ENCODE results near the gene XYLT2. TPM values are rescaled to one million over a fixed set of nuclear protein-coding genes. Genes with fewer than 3 reads are reported as not detected.
"Not testable (repeated sequence)": the region's sequence is repeated elsewhere in the genome, so short reads cannot be mapped to it uniquely, and the experiment has no call there.

The XYLT2 gene
- total RNA-seq, 6 experiments from 2014 or later = 7.0 to 13.8 (median 9.4) TPM

- Histone ChIP-seq H3K4me1 (no peaks in the 10 kb centered on the region), H3K4me3 (no peak overlapping the region), H3K9me3 (no peaks in the 10 kb centered on the region), H3K27ac (no peak overlapping the region), H3K36me3 (no peaks in the 10 kb centered on the region), H3K27me3 (no peaks in the 10 kb centered on the region)
- WGBS (ENCODE audit: insufficient coverage, low coverage, low lambda C conversion rate, missing lambda C conversion rate) = 35% methylated on average over 2 of the region's 4 CpGs
- intact Hi-C loops (cut with DNase I) = no loop called here
- no peak for ATAC-seq
- no peak for DNase-seq
- no peak for TF ChIP-seq POLR2A (IDR thresholded peaks at IDR 0.05)
- TF ChIP-seq CTCF (IDR thresholded peaks at IDR 0.05) = no peak
These were observed 14.7 kb upstream of the XYLT2 start for GRCh38 chr17:50331085-50331791.

GRCh38 chr17:50332196-50332595, 13.7 kb upstream of the XYLT2 start:
- intact Hi-C loops (cut with DNase I) = no loop called here
- DNase-seq (no peak), ATAC-seq (no peak)
- Histone ChIP-seq H3K27ac (no peak overlapping the region), H3K9me3 (no peaks in the 10 kb centered on the region), H3K27me3 (no peaks in the 10 kb centered on the region), H3K4me3 (no peak overlapping the region), H3K4me1 (no peaks in the 10 kb centered on the region), H3K36me3 (no peaks in the 10 kb centered on the region)
- 19% methylated on average over 2 of the region's 6 CpGs for WGBS (ENCODE audit: insufficient coverage, low coverage, low lambda C conversion rate, missing lambda C conversion rate)
- no peak for TF ChIP-seq POLR2A (IDR thresholded peaks at IDR 0.05)
- no peak for TF ChIP-seq CTCF (IDR thresholded peaks at IDR 0.05)

GRCh38 chr17:50333291-50334057, 12.5 kb upstream of the XYLT2 start:
- H3K36me3 ChIP-seq; DNase-seq; H3K27me3 ChIP-seq; intact Hi-C loops (cut with DNase I); H3K9me3 ChIP-seq; ATAC-seq; H3K4me1 ChIP-seq; H3K4me3 ChIP-seq; H3K27ac ChIP-seq: not testable (repeated sequence)
- WGBS (ENCODE audit: insufficient coverage, low coverage, low lambda C conversion rate, missing lambda C conversion rate) = 42% methylated on average over 9 of the region's 14 CpGs

GRCh38 chr17:50337956-50338355, 8.0 kb upstream of the XYLT2 start:
- Histone ChIP-seq H3K36me3 (no peaks in the 10 kb centered on the region), H3K4me3 (no peak overlapping the region), H3K27me3 (no peaks in the 10 kb centered on the region), H3K9me3 (no peaks in the 10 kb centered on the region), H3K4me1 (no peaks in the 10 kb centered on the region), H3K27ac (no peak overlapping the region)
- no peak for TF ChIP-seq CTCF (IDR thresholded peaks at IDR 0.05)
- TF ChIP-seq POLR2A (IDR thresholded peaks at IDR 0.05) = no peak
- 89% methylated on average over 2 of the region's 2 CpGs for WGBS (ENCODE audit: insufficient coverage, low coverage, low lambda C conversion rate, missing lambda C conversion rate)
- intact Hi-C loops (cut with DNase I) = no loop called here
- DNase-seq = no peak
- ATAC-seq = no peak

- DNase-seq (no peak), ATAC-seq (no peak)
- no peaks in the 10 kb centered on the region for H3K27me3 ChIP-seq
- H3K9me3 ChIP-seq = no peaks in the 10 kb centered on the region
- H3K27ac ChIP-seq = no peak overlapping the region
- H3K4me3 ChIP-seq = no peak overlapping the region
- intact Hi-C loops (cut with DNase I) = no loop called here
- TF ChIP-seq POLR2A (IDR thresholded peaks at IDR 0.05) = no peak
- no peak for TF ChIP-seq CTCF (IDR thresholded peaks at IDR 0.05)
- no peaks in the 10 kb centered on the region for H3K4me1 ChIP-seq
- H3K36me3 ChIP-seq = no peaks in the 10 kb centered on the region
These were observed 7.3 kb upstream of the XYLT2 start for GRCh38 chr17:50338645-50339044.

Measured in right lobe of liver (tissue), 6 donors.